Prostate gland (tissue), 2 donors: ENCODE results near the gene SLC25A13.

Experiments used
- CTCF ChIP-seq, 4 experiments: fragments of 200-600 bp in 2 of 4; fragments of 450-650 bp in 2 of 4; sonication (generic) in 2 of 4; IDR thresholded peaks; 1 replicate in 3 of 4; 2 replicates in 1 of 4; pipeline ENCODE4 v1.5.1; 2016 to 2019; ENCODE audit warnings: antibody characterized with exemption in 4 of 4, mild to moderate bottlenecking in 2 of 4, moderate library complexity in 2 of 4
- POLR2A ChIP-seq: fragments of 450-650 bp; IDR thresholded peaks from one replicate; pipeline ENCODE4 v1.6.1; 2016; ENCODE audit warnings: antibody characterized with exemption, mild to moderate bottlenecking

GRCh38 chr7:96349572-96349971 lies 27.7 kb upstream of the SLC25A13 start:
- TF ChIP-seq CTCF (IDR thresholded peaks at IDR 0.05) (no peak), POLR2A (no peak)
